GM21390 (cell line): ENCODE measurements around the gene ASB8.
"Not testable (repeated sequence)": the region's sequence is repeated elsewhere in the genome, so short reads cannot be mapped to it uniquely, and the experiment has no call there.

ENCODE experiments used
- ATAC-seq: cut with Tn5 transposase; IDR thresholded peaks from one replicate; pipeline ENCODE4 v1.9.1; 2021; ENCODE audit not compliant: unreplicated experiment

Gene ASB8

DNA sequence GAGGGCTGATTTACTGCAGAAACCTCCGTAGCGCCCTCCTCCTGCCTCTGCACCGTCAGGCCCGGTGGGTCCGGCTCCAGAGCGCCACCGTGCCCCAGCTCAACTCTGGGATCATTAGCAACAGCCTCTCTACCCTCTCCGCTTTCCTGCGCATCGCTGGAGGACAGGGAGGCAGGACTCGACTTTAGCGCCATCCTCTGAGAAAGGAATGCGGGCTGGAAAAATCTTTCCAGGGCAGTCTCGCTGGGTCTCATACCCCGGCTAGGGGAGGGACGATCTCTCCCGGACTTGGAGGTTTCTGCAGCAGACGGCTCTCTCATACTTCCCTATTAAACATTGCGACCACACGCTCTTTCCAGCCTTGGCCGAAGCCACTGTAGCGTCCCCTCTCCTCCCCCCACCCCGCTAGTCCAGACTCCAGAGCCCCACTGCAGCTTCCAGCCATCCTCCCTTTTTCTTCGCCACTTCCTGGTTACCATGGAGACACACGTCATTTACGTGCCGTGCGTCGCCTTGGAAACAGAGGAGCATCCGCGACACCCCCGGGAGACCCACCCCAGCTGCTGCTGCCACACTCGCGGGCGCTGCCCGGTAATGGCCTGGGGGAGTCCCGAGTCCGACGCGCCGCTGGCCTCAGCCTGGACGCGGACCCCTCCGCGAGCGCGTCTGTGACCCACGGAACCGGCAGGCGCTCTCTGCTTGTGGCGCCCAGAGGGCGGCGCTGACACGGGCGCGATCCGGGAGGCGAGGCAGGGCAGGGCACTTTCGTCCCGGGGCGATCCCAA is 26.0 kb upstream of the ASB8 start, which contains the start of gene CCDC184:
Gene CCDC184 (plus strand): TSS at position 554 of the 785 bp plus-strand sequence. CDS start 479 bp downstream, outside the sequence.
- ATAC-seq = peak; percentile 84

DNA sequence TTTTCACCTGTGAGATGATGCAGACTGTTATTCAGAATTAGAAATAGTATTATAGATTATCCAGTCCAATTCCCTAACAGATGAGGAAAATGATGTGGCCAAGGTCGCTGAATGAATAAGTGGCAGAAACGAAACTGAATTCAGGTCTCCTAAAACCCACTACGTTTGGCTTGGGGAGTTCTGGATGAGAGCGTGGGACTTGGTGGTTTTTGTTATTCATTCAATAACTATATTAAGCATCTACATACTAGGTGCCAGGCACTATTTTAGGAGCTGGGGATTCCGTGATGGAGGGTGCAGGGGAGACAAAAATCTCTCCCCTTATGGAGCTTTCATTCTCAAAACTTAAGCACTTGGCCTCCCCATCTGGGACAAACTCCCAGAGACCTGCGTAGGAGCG is 25.3 kb upstream of the ASB8 start:
- no peak for ATAC-seq

DNA sequence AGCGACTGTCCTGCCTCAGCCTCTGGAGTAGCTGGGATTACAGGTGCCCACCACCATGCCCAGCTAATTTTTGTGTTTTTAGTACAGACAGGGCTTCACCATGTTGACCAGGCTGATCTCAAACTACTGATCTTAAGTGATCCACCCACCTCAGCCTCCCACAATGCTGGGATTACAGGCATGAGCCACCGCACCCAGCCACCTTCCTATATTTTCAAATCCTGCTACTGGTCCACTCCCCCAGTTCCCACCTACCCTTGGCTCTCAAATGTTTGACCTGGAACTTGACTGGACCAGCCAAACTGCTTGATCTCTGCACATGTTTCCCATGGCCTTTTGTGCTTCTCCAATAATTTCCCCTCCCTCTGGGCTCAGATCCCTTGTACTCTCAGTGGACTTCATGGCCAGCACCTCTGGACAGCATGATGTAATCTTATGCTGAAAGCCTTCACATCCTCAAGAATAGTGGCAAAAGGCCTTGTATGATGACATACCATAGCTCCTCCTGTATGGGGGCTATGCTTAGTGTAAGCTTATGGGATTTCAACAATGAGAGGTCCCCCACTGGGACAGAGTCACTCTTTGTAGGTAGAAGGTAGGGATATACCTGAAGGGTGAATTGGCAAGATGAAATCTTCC is 23.7 kb upstream of the ASB8 start:
- no peak for ATAC-seq

DNA sequence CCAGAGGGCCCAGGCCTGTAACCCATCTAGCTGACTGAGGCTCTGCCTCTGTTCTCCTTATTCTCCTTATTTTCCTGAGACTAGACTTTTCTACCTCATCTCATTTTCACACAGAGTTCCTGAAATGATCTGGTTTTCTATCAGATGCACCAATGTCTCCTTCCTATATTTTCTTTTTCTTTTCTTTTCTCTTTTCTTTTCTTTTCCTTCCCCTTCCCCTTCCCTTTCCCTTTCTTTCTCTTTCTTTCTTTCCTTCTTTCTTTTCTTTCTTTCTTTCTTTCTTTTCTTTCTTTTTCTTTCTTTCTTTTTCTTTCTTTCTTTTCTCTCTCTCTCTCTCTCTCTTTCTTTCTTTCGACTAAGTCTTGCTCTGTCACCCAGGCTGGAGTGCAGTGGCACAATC is 23.1 kb upstream of the ASB8 start:
- ATAC-seq = no peak

DNA sequence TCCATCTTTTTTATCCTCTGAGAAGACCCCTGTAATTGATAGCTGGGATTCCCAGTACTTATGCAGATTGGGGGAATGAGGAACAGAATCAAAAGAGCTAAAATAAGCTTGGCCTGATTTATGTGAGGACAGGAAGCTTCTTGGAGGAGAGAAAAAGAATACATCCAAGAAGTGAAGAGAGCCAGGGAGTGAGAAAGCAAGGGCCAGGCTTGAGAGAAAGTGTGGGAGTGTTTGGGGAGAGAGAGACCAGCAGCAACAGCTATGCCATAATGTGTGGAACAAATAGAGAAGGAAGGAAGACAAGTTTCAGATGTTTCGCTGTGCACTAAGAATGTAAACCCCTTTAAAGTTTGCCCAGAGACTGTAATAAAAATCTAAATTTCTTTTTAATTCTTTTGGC is 22.2 kb upstream of the ASB8 start:
- no peak for ATAC-seq

DNA sequence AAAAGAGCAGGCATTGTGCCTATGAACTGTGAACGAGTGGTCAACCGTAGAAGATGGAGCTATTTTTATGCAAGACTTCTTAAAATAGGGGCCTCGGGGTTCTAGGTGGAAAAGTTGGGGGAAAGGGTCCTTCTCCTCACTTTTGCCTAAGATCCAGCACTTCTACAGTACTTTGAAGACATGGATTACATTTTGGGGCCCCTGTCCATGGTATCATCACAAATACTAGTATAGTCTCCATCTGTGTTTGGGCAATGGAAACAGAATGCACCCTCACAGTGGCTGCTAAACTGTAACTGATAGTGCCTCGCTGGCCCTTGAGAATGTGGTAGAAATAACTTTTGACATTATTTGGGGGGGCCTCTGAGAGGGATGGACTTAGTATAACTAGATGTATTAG is 20.7 kb upstream of the ASB8 start:
- ATAC-seq = no peak

DNA sequence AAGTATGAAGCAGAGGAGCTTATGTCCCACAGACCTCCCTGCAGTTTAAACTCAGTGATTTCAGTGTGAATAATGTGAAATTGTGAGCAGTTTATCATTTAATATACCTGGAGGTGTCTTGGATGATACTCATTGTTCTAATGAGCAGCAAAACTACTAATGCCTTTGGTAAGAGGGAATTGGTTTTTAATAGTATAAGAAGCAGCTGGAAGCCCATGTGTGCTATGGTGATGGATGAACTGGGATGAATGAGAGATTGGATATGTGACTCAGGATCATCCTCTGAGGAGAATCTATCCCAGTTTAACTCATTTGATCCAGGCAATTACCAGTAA is 19.1 kb upstream of the ASB8 start:
- ATAC-seq = no peak

DNA sequence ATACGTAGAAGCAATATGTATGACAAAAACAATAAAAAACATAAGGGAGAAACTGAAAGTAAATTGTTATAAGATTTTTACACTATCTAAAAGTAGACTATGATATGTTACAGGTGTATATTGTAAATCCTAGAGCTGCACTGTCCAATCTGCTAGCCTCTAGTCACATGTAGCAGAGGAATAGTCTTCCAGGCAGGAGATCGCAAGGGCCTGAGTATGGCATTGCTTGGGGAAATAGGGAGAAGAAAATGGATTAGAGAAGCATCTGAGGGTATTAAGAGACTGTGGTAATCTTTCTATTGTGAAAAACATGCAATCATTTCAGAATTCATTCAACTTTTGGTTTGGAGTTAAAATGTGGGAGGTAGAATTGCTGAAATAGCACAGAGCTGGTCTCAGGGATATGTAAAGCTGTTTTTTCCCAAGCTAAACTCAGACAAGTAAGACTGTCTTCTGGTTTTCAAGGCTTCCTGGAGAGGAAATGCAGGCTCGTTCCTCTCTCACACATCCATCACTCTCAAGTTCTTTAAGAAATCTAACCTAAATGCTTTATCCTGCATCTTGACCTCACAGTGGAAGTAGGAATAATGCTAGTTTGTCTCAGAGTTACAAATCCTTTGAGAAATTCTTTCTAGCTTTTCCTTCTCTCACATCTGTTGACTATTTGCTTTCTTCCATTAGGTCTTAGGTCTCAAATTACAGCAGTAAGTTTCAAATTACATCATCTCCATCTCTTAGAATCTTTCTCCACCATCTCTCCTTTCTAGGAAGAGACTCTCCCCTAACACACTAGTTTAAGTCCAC is 18.5 kb upstream of the ASB8 start:
- no peak for ATAC-seq

DNA sequence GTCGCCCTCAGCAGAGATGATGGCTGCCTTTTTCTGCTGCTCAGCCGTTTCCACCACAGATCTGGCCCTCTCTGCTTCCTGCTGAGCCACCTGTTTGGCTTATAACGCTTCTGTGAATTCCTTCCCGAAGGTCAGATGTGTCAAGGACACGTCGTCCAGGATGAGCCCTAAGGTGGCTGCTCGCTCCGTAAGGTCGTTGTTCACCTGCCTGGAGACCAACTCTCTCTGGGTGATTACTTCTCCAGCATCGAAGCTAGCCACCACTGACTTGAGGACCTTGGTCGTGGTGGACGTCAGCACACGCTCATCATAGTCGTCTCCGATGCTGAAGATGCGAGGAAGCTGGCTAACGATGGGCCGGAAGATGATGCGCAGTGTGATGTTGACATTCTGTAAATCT is 11.7 kb upstream of the ASB8 start:
- ATAC-seq = no peak

DNA sequence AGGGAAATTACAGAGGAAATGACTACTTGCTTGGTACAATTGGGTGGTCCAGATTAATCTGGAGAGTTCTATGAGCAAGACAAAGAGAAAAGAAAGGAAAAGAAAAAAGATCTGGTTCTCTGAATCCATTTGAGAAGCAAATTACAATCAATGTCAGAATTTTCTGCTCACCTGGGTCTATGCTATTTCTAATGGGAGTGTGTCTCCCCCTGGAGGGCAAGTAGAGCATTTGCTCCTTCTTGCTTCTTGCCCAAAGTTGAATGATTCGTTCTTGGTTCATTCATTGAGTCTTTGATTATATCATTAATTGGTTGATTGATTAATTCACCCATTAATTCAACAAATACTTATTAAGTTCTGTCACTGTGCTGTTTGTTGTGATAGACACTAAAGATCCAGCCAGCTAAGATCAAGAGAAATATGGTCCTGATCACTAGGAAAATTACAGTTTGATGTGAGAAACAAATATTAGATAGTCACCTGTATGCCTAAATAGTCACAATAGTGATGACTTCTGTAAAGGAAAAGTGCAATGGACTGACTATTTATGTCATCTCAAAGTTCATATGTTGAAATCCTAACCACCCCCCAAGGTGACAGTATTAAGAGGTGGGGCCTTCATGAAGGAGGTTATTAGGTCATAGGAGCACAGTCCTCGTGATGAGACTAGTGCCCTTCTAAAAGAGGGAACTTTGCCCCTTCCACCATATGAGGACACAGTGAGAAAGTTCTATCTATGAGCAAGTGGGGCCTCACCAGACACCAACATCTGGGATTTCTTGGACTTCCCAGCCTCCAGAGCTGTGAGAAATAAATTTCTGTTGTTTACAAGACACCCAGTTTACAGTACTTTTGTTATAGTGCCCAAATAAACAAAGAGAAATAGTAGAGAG is 8.0 kb upstream of the ASB8 start:
- ATAC-seq = no peak

DNA sequence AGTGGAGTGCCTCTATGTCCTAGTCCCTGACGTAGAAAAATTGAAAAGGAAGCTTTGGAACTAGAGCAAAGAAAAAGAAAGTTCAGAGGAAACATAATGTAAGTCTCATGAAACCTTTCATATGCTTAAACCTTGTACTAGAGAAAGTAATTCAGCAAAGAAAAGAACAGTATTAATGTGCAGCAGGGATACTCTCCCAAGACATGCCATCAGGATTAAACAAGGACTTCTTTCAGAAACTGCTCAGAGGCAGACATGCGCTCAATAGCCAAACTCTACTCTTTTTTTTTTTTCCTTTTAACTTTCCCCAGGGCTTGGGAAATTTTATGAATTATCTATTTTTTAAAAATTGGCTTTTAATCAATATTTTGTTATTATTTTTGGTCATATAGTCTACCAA is 7.1 kb upstream of the ASB8 start:
- ATAC-seq = no peak

DNA sequence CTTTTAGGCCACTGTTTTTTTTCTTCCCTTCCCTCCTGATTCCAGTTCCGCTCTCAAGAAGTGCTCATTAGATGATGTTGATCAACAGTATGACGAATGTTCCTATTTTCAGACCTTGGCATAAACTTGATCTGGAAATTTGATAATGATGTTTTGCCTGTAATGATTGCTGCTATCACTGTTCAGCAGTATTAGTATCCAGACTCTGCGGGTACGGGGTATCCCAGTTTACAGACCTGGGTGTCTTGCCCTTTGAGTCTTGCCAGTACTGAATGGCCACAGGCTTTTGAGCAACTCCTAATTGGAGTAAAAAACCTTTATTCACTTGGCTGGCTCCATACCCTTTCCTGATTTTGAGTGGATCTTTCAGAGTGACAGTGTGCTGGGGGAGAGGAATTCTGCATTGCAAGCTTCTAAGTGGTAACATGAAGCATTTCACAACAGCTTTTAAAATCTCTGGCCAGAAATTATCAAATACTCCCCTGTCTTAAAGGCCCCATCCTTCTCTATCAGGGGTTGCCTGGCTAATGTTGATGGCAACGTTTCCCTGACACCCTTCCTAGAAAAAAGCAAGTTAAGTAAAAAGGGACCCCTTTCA is 5.9 kb upstream of the ASB8 start:
- ATAC-seq = no peak

DNA sequence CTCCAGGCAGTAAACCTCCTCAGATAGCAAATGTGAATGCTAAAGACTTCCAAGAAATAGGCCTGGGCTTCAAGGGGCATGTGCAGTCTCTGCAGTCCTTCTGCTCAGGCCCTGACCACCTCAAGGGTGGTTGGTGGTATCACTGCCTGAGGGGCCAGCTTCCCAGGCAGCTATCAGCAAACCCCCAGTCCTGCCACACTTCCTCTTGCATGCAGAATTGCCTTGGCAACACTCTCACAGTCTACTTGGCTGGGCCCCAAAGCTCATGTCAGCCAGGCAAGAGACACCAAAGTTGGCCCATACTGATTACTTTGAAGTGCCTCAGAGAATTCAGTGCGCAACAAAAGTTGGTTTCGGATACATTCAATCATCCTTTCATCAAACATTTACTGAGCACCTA is 3.5 kb upstream of the ASB8 start:
- no peak for ATAC-seq

DNA sequence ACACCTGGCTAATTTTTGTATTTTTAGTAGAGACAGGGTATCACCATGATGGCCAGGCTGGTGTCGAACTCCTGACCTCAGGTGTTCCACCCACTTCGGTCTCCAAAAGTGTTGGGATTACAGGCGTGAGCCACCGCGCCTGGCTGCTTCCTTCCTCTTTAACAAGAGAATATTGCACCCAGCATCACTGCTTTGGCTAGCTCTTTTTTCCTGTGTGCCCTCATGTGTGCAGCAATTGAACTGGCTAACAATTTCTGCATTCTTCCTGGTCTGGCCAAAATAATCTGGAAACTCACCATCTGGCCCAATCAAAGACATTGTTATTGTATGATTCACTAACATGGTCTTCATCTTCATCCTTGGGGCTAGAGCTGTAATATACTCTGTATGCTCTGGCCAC is 2.7 kb upstream of the ASB8 start:
- no peak for ATAC-seq

DNA sequence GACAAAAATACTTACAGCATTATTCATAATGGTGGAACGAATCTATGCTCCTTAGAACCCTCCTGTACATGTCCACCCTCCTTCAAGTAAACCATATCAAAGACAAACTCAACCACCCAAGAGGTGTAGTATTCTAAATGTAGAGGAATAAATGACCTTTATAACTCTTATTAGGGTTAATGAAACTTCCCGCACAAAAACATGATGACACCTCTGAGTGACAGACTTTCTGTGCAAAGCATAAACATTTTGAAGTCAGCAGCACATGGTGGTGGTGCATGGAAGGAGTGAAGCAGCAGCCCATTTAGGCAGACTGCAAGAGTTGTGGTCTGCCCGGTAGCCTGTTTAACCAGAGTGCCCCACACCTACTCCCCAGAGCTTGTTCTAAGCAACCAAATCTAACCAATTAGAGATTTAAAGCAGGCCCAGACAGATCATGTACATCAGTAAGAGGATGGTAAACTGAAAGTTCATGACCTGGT is 615 bp upstream of the ASB8 start:
- ATAC-seq = no peak

DNA sequence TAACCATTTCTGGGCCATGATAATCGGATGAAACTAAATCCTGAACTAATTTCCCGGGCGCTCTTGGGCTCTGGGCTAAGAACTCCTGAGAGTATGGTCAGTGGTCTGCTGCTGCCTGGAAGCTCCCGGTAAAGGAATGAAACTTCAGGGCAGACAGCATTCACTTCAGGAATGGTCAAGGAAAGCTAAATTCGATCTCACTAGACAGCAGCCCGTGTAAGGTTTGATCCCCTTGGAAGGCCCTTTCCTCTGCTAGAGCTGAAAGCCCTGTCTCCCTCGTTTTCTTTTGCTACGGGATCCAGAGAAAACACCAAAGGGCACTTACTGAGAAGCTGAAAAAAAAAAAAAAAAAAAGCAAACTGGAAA is 680 bp downstream of the ASB8 start:
- no peak for ATAC-seq

DNA sequence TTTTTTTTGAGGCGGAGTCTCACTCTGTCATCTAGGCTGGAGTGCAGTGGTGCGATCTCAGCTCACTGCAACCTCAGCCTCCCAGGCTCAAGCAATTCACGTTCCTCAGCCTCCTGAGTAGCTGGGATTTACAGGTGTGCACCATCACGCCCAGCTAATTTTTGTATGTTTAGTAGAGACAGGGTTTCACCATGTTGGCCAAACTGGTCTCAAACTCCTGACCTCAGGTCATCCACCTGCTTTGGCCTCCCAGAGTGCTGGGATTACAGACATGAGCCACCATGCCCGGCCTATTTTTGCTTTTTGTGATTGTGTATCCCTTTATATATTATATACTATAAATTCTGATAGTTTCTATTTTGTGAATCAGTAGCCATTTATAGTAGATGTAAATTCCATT is 1.5 kb downstream of the ASB8 start:
- ATAC-seq = not testable (repeated sequence)

DNA sequence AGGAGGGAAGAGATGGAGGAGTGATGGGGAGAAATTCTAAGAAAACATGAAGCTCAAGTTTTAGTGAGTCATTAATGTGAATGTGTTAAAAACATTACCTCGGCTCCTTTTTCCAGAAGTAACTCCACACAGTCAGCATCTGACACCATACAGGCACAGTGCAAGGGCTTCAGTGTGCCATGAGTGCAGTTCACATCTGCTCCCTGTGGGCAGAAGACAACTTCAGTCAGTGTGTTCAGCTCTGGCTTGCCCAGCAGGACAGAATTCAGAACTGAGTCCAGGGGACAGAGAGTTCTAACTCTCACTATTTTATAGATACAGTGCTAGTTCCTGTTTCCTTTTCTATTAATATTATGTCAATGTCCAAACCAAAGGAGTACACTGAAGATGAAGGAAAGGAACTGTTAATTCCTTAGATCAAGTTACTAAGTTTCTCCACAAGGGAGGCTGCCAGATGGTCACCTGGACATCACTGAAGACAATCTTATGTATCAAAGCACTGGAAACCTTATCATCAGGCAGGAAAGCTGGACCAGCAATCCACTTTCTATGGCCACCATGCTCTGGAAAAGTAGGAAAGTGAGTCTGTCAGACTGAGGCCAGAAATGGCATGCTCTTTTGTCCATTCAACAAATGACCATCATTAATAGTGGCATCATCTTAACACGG is 6.1 kb downstream of the ASB8 start:
- no peak for ATAC-seq

DNA sequence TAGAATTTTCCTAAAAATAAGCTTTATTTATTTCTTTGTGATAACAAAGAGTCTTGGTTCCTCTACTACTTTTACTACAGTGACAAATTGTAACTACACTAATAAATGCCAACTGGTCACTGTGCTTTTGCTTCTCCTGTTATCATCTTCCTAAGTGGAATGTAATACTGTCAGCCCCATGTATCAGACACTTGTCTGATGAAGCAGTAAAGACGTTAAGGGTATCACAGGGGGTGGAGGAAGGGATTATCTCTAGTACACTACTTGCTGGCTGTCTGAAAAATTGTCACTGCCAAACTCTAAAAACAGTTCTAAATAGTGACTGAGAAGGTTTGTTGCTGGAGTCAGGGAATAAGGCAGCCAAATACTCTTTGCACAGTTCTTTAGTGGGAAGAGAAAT is 11.3 kb downstream of the ASB8 start:
- no peak for ATAC-seq

DNA sequence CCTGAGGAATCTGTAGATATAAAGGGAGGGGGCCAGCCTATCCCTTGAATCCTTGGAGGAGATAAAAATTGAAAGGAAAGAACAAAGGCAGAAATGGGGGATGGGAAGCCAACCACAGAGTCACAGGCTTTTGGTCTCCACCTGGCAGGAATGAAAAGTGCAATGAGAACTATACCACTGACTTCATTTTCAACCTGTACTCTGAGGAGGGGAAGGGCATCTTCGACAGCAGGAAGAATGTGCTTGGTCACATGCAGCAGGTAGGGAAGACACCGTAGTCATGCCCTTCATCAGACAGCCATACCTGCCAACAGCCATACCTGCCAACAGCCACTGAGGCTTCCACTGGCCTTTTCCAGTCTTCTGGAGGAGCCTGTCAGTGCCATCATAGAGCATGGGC is 13.4 kb downstream of the ASB8 start:
- ATAC-seq = no peak
